PC-3 (cell line): ENCODE measurements around the gene IL3. TPM values are rescaled to one million over a fixed set of nuclear protein-coding genes. Genes with fewer than 3 reads are reported as not detected.

Source experiments
- ATAC-seq: fragments of 200-7000 bp; cut with Tn5 transposase; 2 replicates; pipeline ENCODE4 v1.9.1; 2020; ENCODE audit warnings: mild to moderate bottlenecking, moderate library complexity
- BruUV-seq: library from RNA; stranded (reverse); fragments of 400-500 nt; replicated peaks from 2 replicates; lab custom pipeline; 2021; lab: Mats Ljungman, UMichigan
- CTCF ChIA-PET: fragments of 300-600 bp; sonication (Branson Sonifier 250); formaldehyde crosslinking; loops from one replicate; lab custom pipeline; 2022; ENCODE audit warnings: antibody characterized with exemption; lab: Charles Lee
- POLR2A ChIA-PET: fragments of 300-600 bp; sonication (Branson Sonifier 250); formaldehyde crosslinking; loops from one replicate; lab custom pipeline; 2022; ENCODE audit warnings: antibody characterized with exemption; ENCODE audit not compliant: unreplicated experiment; lab: Charles Lee
- DNase-seq: peaks from one replicate; pipeline ENCODE4 v3.0.0-alpha.2; 2015
- H2AFZ ChIP-seq: fragments of 300-600 bp; sonication (generic); 2 replicates; pipeline ENCODE4 v1.6.0; 2016; ENCODE audit warnings: antibody characterized with exemption, low read length
- H3F3A ChIP-seq: fragments of 300-600 bp; sonication (generic); one replicate; pipeline ENCODE4 v1.6.0; 2017; ENCODE audit warnings: antibody characterized with exemption, low read length, control low read depth, mild to moderate bottlenecking; ENCODE audit not compliant: unreplicated experiment
- H3K27ac ChIP-seq: fragments of 300-600 bp; sonication (generic); 2 replicates; pipeline ENCODE4 v1.5.1; 2016; ENCODE audit warnings: mild to moderate bottlenecking, low read length
- H3K27me3 ChIP-seq: fragments of 300-600 bp; sonication (generic); 2 replicates; pipeline ENCODE4 v1.6.1; 2016; ENCODE audit warnings: low read length, mixed read lengths
- H3K36me3 ChIP-seq: fragments of 300-600 bp; sonication (generic); 2 replicates; pipeline ENCODE4 v1.6.1; 2016; ENCODE audit warnings: low read depth, mixed run types, low read length, mixed read lengths
- H3K4me1 ChIP-seq: fragments of 300-600 bp; sonication (generic); 2 replicates; pipeline ENCODE4 v1.5.1; 2016; ENCODE audit warnings: low read length; ENCODE audit not compliant: insufficient read depth
- H3K4me2 ChIP-seq: fragments of 300-600 bp; sonication (generic); 2 replicates; pipeline ENCODE4 v1.6.0; 2016; ENCODE audit warnings: low read length
- H3K4me3 ChIP-seq: fragments of 300-600 bp; sonication (generic); 2 replicates; pipeline ENCODE4 v1.5.1; 2016; ENCODE audit warnings: mild to moderate bottlenecking, low read length, mixed read lengths
- H3K79me2 ChIP-seq: fragments of 300-600 bp; sonication (generic); 2 replicates; pipeline ENCODE4 v1.6.1; 2017; ENCODE audit warnings: low read length, mixed read lengths
- H3K9ac ChIP-seq: fragments of 300-600 bp; sonication (generic); 2 replicates; pipeline ENCODE4 v1.6.0; 2016; ENCODE audit warnings: mild to moderate bottlenecking, low read length
- H3K9me2 ChIP-seq: fragments of 300-600 bp; sonication (generic); replicated peaks from 2 replicates; pipeline ENCODE4 v1.6.1; 2016; ENCODE audit warnings: mixed run types, low read length, mixed read lengths
- H3K9me3 ChIP-seq: fragments of 300-600 bp; sonication (generic); 2 replicates; pipeline ENCODE4 v1.6.1; 2016; ENCODE audit warnings: low read length, mixed read lengths
- H4K20me1 ChIP-seq: fragments of 300-600 bp; sonication (generic); 2 replicates; pipeline ENCODE4 v1.6.1; 2016; ENCODE audit warnings: low read length, mixed read lengths
- CTCF ChIP-seq: fragments of 300-600 bp; sonication (generic); conservative IDR thresholded peaks from 2 replicates; pipeline ENCODE4 v1.5.1; 2017; ENCODE audit warnings: antibody characterized with exemption, low read depth, mild to moderate bottlenecking, low read length
- EZH2 ChIP-seq: fragments of 300-600 bp; sonication (generic); IDR thresholded peaks from one replicate; pipeline ENCODE4 v1.6.1; 2017; ENCODE audit warnings: antibody characterized with exemption, mild to moderate bottlenecking, low read length; ENCODE audit not compliant: unreplicated experiment
- EZH2phosphoT487 ChIP-seq: fragments of 300-600 bp; sonication (generic); IDR thresholded peaks from 2 replicates; pipeline ENCODE4 v1.6.1; 2018; ENCODE audit warnings: mild to moderate bottlenecking, antibody characterized with exemption, low read length, borderline replicate concordance
- intact Hi-C: fragments of 100-400 bp; cut with micrococcal nuclease; formaldehyde crosslinking; loops from 2 replicates; pipeline ENCODE4 v1.9.0; 2023
- total RNA-seq: library from RNA; depleted of rRNA; stranded (reverse); fragments of >200 nt; gene quantifications from 2 replicates; pipeline ENCODE4 v1.2.3, GENCODE V29; 2014

IL3 gene
- total RNA-seq, 1 experiment from 2014 or later, result not detected

- no TSS peak for BruUV-seq
- Histone ChIP-seq H3K27me3 (no peaks in the 10 kb centered on the region), H4K20me1 (no peaks in the 10 kb centered on the region), H3K4me1 (peaks cover 9% of the 10 kb centered on the region; the same call in 1 of the 2 replicates), H3K36me3 (no peaks in the 10 kb centered on the region), H3K9ac (no peak overlapping the region), H3K9me2 (no peaks in the 10 kb centered on the region), H3K4me2 (no peak overlapping the region), H3K4me3 (no peak overlapping the region), H2AFZ (no peak overlapping the region), H3K79me2 (no peaks in the 10 kb centered on the region), H3K27ac (no peak overlapping the region), H3K9me3 (no peaks in the 10 kb centered on the region), H3F3A (no peaks in the 10 kb centered on the region)
- TF ChIP-seq CTCF, result no peak
- no peak for TF ChIP-seq EZH2
- no peak for TF ChIP-seq EZH2phosphoT487
- ChIA-PET CTCF (no interaction called here), POLR2A (no interaction called here)
- intact Hi-C loops, result no loop called here
- DNase-seq, result no peak
- ATAC-seq, result no peak
Measured at GRCh38 chr5:132026516-132027008, 33.9 kb upstream of the IL3 start.

- H3K27ac ChIP-seq, result no peak overlapping the region
- no peaks in the 10 kb centered on the region for H3K79me2 ChIP-seq
- H3K4me3 ChIP-seq, result no peak overlapping the region
- ChIA-PET POLR2A (no interaction called here), CTCF (no interaction called here)
- no peaks in the 10 kb centered on the region for H3F3A ChIP-seq
- intact Hi-C loops, result no loop called here
- TF ChIP-seq CTCF (no peak), EZH2 (no peak), EZH2phosphoT487 (no peak)
- no peak overlapping the region for H3K9ac ChIP-seq
- no peaks in the 10 kb centered on the region for H3K27me3 ChIP-seq
- H3K9me2 ChIP-seq, result no peaks in the 10 kb centered on the region
- DNase-seq (no peak), ATAC-seq (no peak)
- no peaks in the 10 kb centered on the region for H3K9me3 ChIP-seq
- no peak overlapping the region for H2AFZ ChIP-seq
- no TSS peak for BruUV-seq
- no peaks in the 10 kb centered on the region for H3K36me3 ChIP-seq
- H3K4me1 ChIP-seq, result peaks cover 9% of the 10 kb centered on the region; the same call in 1 of the 2 replicates
- no peaks in the 10 kb centered on the region for H4K20me1 ChIP-seq
- no peak overlapping the region for H3K4me2 ChIP-seq
Measured at GRCh38 chr5:132027027-132027426, 33.4 kb upstream of the IL3 start.

GRCh38 chr5:132029609-132030330 lies 30.7 kb upstream of the IL3 start:
- Histone ChIP-seq H3K4me2 (no peak overlapping the region), H3K9me2 (no peaks in the 10 kb centered on the region), H3K9ac (no peak overlapping the region), H3K9me3 (no peaks in the 10 kb centered on the region), H3F3A (no peaks in the 10 kb centered on the region), H3K4me1 (no peaks in the 10 kb centered on the region), H3K27me3 (no peaks in the 10 kb centered on the region), H3K36me3 (no peaks in the 10 kb centered on the region), H3K27ac (no peak overlapping the region), H3K4me3 (no peak overlapping the region), H3K79me2 (no peaks in the 10 kb centered on the region), H2AFZ (no peak overlapping the region), H4K20me1 (no peaks in the 10 kb centered on the region)
- TF ChIP-seq CTCF, result no peak
- TF ChIP-seq EZH2phosphoT487, result no peak
- TF ChIP-seq EZH2, result no peak
- ChIA-PET POLR2A (no interaction called here), CTCF (no interaction called here)
- ATAC-seq (no peak), DNase-seq (no peak)
- intact Hi-C loops, result no loop called here
- BruUV-seq, result no TSS peak
